ENCODE results near the gene ATP8A1. TPM values are rescaled to one million over a fixed set of nuclear protein-coding genes. Genes with fewer than 3 reads are reported as not detected.
"Not testable (repeated sequence)": the region's sequence is repeated elsewhere in the genome, so short reads cannot be mapped to it uniquely, and the experiment has no call there.

Gene ATP8A1
- total RNA-seq: 54.6 TPM

DNA sequence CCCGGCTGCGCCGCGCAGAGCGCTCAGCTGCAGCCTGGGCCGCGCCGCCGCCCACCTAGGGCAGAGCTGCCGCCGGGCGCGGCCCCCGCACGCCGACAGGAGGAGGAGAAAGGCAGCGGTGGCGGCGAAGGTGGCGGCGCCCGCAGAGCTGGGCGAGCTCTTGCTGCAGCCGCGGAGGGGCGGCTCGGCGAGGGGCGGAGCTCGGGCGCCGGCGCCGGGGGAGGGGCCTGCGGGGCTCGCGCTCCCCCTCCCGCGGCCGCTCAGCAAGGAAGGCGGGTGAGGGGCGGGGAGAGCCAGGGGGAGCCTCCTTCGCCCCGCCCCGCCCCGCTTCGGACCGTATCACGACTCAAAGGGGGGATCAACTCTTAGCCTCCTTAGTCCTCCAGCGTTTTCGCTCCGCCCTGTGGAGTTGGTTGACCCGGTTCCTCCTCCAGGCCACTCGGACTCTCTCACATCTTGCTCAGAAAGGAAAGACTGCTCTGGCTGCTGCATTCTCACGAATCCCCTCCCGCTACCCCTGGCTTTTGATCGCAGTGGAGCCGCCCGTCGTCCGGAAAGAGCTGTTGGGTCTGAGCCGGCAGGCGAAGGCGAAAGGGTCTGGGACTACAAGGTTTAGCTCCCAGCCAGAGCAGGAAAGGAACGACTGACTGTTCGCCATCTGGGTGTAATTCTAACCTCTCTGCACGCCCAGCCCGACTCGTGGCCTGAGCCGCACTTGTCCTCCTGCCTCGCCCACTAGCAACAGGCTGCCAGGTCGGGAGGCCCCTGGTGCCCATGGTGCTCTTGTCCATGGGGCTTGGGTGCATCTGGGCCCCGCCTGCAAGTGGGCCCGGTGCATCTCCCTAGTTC, at the start of gene ATP8A1:
ATP8A1 (minus strand) TSS at position 162 of the 849 bp plus-strand sequence. CDS start 232 bp downstream, outside the sequence.
- ATAC-seq (peak; percentile 98), DNase-seq (ENCODE audit: low spot score) (peak; percentile 96)
- intact Hi-C loops (cut with DNase I): no loop called here

DNA sequence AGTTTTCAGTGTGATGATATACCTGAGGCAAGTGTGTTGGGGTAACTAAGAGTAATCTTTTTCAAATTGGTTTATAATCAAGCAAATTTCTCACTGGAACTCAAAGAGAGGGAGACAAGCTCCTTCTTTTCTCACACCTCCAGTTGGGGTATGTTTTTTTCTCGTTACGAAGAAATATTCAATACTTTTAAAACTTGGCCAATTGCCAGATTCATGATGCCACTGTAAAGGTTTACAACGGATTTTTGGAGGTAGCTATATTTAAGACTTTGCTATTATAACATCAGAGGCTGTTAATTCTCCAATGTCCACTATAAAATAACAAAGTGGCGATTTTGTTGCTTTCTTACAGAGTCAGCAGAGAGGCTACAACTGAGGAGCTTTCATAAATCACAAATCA, 49.2 kb upstream of the ATP8A1 start:
- intact Hi-C loops (cut with DNase I): no loop called here
- ATAC-seq (no peak), DNase-seq (ENCODE audit: low spot score) (no peak)

DNA sequence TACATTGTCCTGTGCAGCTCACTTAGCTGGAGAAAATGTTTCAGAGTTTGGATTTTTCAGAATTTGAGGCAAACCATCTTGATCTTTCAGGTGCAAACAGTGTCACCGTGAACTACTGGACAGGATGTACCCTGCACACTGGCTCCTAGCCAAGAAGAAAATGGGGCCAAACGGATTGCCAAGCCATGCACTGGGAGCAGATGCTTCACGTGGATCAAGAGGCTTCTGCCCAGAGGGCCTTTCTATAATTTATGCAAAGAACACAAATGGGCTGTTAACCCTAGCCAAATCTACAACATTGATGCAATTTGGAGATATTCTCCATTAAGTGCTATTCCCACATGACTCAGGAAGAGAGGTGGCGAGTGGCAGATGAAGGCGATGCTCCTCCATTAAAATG, 46.9 kb upstream of the ATP8A1 start:
- DNase-seq (ENCODE audit: low spot score): no peak
- ATAC-seq: no peak
- intact Hi-C loops (cut with DNase I): no loop called here

DNA sequence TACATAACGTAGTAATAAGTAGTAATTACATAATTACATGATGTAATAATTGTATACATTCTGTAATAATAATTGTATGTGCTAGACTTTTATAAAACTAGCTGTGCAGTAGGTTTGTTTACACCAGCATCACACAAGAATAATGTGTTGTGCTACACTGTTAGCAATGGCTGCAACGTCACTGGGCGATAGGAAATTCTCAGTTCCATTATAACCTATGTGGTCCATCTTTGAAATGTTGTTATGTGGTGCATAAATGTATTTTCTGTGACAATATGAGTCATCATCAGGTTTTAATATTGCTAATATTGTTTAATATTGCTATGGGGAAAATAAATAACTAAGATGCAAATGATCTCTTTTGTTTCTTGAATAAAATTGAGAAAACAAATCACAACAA, 46.0 kb upstream of the ATP8A1 start:
- intact Hi-C loops (cut with DNase I): no loop called here

DNA sequence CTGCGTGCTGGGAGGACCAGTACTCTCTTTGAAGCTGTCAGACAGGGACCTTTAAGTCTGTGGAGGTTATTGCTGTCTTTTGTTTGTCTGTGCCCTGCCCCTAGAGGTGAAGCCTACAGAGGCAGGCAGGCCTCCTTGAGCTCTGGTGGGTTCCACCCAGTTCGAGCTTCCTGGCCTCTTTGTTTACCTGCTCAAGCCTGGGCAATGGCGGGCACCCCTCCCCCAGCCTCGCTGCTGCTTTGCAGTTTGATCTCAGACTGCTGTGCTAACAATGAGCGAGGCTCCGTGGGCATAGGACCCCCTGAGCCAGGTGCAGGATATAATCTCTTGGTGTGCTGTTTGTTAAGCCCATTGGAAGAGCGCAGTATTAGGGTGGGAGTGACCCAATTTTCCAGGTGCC, 44.9 kb upstream of the ATP8A1 start:
- DNase-seq (ENCODE audit: low spot score); ATAC-seq; intact Hi-C loops (cut with DNase I): not testable (repeated sequence)

More for the DNA sequence above, 46.0 kb upstream of the ATP8A1 start:
- DNase-seq (ENCODE audit: low spot score) (no peak), ATAC-seq (no peak)

DNA sequence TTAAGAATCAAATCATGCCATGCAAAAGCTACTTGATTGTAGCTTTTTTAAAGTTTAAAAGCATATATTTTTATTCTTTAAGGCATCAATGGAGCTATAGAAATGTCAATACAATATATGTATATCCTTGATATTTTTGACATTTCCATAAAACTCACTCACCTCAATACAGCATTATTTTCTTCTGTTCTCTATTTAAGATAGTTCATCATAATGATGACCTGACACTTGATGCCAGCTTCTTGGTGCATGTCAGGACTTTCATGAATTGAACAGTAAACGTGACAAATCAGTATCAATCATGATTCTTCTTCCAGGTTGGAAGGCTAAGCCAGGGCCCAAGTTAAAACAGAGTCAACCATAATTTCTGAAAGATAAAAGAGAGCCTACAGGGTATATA, 33.6 kb upstream of the ATP8A1 start:
- intact Hi-C loops (cut with DNase I): no loop called here
- DNase-seq (ENCODE audit: low spot score) (no peak), ATAC-seq (no peak)

DNA sequence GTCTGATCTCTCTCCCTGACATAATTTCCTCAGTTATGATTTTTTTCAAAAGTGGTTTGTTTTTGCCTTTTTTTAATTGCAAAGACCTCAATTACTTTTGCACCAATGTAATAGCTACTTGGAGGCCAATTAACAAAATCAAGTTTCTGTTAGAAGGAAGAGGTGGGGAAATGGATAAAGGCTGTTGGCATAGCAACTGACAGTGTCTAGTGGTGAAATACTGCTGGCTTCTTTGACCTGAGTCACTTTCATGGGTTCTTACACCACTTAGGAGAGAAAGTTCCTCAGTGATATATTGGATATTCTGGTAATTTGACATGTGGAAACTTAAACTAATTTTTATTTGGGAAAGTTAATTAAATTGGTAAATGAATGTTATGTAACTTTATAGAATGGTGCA, 26.5 kb upstream of the ATP8A1 start:
- intact Hi-C loops (cut with DNase I): no loop called here
- no peak for DNase-seq (ENCODE audit: low spot score)
- no peak for ATAC-seq

DNA sequence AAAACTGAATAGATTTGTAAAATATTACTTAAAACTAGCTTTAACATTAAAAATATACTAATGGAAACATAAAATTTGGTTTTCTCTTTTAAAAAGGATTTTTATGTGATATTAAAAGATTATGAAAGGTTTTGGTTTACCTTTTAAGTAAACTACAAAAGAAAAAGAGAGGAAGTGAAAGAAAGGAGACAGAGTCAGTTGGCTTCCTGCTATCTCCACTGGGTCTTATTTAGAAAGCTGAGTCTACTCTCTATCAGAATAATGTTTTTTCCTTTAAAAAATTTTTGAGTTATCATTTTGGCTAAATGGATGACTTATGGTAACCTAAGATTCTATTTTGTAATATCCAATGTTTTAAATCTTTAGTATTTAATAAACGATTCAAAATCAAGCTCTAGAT, 21.6 kb upstream of the ATP8A1 start:
- no peak for ATAC-seq
- intact Hi-C loops (cut with DNase I): no loop called here
- DNase-seq (ENCODE audit: low spot score): no peak

DNA sequence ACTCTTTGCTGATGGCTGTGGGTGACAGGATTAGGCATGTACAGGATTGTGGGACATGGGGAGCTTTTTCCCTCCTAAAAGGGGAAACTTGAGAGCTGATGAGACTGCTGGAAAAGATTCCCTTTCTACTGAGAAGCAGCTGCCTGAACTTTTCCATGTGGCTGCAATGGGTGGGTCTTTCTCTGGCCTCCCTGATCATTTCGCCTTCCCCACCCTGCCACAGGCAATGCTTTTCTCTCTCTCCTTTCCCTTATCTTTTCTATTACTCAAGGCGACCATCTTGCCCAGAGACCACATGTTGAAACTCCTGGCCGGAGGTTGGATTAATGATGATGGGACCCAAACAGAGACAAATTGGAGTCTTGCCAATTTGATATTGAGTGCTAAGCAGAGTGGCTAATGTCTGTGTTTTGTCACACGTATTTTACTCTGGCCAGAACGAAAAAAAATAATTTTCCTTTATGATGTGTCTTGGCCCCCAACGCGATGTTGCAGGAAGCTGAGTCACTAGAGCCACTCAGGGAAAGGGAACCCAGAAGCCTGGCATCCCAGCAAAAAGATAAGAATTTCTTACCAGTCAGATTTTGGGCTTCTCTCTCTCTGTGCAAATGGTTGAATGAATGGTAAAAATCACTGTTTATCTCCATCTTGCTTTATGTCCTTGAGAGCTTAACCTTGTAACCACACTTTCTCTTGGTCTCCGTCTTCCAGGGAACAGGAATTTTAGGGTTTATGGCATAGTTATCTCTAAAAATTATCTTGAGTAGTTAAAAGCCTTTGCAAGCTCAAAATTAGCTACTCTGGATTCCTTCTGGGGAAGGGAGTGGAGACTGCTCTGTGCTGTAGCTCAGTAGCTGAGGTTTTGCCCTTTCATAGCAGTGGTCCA, 19.4 kb upstream of the ATP8A1 start:
- DNase-seq (ENCODE audit: low spot score): no peak

DNA sequence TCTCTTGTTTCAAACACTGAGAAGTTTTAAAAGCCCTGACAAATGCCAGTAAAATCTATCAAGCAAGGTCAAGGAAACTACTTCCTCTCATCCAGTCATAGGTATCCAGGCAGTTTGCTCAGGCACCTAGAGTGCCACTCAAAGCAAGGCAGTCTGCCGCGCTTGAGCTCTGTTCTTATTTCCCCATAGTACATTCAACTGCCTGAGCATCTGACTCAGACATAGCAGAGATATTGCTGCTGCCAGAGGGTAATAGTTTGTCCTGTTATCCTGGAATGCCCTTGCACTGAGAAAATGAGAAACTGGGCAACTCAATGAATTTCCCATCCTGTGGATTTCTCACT, 16.1 kb upstream of the ATP8A1 start:
- intact Hi-C loops (cut with DNase I): no loop called here
- no peak for ATAC-seq
- DNase-seq (ENCODE audit: low spot score): no peak

More for the DNA sequence above, 19.4 kb upstream of the ATP8A1 start:
- intact Hi-C loops (cut with DNase I): no loop called here
- no peak for ATAC-seq

DNA sequence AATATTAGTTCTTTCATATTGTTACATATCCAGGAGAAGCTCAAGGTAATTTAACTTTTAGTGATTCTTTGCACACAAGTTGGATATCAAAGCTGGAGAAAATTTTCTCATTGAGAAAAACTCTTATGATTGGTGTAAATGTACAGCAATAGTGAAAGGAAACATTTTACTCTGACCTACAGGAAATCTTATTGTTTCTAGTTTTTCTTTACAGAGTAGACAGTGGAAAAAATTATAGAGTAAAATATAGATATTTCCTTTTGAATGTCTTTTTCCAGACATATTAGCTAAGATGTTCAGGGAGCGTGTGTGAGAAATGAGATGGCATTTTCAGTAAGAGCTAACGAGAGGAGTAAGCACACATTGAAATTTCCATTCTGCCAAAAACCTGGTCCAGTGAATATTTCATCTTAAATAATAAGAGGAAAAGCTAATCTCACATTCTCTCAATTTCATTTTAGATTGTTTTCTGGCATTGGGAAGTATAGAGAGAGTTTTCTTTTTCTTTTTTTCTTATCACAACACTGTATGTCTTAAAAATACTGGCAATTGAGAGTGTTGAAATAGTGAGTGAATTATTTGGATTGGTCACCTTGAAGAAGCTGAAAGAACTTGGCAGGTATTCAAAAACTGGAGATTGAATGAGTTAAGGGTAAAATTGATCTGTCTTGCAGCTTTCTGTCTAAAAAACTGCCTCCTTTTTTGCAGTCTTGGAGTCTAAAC, 15.6 kb upstream of the ATP8A1 start:
- ATAC-seq (no peak), DNase-seq (ENCODE audit: low spot score) (no peak)
- intact Hi-C loops (cut with DNase I): no loop called here

DNA sequence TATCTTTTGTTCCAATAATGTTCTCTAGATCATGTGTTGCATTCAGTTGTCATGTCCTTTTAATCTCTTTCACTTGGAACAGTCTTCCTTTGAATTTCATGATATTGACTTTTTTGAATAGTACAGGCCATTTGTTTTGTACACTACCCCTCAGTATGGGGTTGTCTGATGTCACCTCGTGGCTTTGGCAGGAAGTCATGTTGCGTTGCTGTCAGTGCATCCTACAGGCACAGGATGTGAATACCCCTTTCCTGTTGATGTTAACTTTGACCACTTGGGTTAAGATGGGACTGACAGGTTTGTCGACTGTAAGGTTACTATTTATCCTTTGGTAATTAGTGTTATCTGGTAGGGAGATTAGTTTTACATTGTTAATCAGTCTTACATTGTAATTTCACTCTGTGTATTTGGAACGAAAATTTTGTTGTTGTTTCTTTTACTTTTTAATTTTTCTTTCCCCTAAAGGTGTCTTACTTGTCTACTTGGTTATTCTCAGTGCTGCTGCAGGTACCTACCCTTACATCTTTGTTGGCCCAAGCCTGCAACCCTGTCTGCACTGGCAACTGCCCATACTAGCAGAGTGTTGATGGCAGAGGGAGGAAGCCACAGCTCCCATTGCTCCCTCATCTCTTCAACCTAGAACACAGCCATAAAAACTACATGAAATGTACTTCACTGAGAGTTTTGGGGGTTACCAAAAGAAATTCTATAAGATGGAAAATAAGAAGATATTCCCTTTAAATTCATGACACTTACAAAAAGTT, 14.7 kb upstream of the ATP8A1 start:
- intact Hi-C loops (cut with DNase I): no loop called here
- DNase-seq (ENCODE audit: low spot score) (no peak), ATAC-seq (no peak)

DNA sequence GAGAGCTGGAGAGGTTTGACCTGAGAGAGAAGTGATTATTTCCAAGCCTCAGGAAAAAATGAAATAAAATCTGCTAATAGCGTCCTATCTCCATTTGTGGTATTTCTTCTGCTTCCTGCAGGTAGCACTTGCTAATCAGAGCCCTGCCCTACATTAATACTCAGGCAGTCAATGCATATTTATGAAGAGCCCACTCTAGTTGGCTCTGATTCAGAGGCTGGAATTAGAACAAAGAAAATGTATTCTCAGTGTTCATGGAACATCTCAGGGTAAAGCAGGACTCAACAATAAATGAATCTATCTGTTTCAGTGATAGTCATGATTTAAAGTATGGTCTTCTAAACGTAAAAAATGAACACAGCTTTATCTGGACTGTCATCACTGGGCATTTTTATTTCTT, 1.4 kb upstream of the ATP8A1 start:
- DNase-seq (ENCODE audit: low spot score): no peak
- intact Hi-C loops (cut with DNase I): no loop called here
- ATAC-seq: no peak

DNA sequence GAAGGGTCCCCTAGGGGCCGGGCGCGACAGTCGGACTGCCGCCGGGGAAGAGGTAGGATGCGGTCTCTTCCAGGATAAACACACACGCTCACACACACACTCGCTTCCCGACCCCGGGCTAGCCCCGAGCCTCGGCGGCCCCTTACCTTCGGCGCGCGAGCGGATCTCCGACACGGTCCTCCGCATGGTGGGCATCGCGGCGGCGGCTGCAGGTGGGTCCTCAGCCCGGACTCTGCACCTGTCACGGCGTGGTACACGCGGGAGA, 294 bp downstream of the ATP8A1 start:
- ATAC-seq (peak; percentile 8), DNase-seq (ENCODE audit: low spot score) (no peak)
- intact Hi-C loops (cut with DNase I): no loop called here

DNA sequence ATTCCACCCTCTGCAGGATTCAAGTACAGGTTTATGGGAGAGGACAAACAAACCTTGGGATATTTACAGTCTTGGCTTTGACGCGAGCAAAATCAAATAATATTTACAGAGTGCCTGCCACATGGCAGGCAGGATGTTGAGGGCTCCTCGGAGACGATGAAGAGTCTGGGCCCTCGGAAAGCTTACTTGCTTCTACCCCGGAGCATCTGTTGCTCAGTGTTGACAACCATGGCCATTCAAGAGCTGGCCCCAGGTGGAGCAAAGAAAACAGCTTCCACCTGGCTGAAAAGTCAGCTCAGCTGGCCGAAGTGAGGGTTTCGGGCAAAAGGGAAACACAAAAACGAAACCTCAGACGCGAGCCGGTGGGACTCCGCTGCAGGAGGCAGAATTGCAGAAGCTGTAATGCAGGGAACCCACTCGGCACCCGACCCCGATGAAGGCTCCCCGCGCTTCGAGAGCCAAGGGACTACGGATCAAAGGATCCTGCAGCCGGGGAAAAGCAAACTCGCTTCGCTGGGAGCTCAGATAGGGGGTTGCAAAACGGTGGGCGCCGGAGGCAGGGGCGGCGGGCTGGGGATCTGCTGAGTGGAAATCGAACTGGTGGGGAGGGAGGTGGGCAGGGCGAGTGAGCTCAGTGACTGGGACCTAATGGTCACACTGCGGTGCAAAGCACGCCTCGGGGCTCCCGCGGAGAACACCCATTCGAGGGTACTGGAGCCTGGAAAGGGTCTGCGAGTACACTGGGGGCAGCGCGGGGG, 805 bp downstream of the ATP8A1 start:
- DNase-seq (ENCODE audit: low spot score) (peak; percentile 75), ATAC-seq (peak; percentile 25)
- intact Hi-C loops (cut with DNase I): no loop called here

DNA sequence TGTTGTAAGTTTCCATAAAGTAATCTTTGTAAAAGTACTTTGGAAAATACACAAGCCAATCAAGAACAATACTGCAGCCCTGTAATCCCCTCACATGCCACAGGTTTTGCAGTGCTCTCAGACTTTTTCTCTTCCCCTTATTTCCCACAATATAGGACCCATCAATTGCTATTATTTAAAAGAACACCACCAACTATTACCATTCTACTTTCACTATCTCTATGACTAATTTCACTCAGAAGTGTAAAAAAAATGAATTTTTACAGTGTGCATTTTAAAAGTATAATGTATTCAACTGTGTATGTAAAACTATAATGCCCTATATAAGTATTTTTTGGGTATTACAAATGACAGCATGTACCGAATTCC, 1.7 kb downstream of the ATP8A1 start:
- DNase-seq (ENCODE audit: low spot score) (no peak), ATAC-seq (no peak)
- intact Hi-C loops (cut with DNase I): no loop called here

DNA sequence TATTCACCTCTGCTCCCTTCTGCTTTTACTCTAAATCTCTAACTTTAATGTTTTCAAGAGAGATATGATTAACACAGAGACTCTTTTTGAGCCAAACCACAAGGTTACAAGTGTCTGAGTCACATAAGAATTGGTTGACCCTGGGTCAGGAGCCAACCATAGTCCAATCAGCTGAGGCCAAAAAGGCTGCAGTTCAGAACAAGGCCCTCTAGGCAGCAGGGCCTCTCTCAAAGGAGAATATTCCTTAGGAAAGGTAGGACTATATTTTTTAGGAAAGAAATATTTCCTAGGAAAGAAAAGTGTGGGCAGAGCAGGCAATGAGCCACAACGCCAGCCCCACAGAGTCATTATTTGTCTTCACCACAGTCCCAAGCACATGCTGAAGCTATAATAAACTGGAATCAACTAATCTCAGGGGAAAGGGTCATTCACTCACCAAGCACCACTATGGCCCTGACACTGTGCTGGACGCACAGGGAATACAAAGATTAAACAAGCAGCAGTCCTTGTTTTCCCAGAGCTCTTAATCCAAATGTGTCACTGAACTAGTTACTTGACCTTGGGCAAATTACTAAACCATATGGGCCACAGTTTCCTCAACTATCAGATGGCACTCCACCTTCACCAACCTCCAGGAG, 2.2 kb downstream of the ATP8A1 start:
- ATAC-seq (no peak), DNase-seq (ENCODE audit: low spot score) (no peak)
- intact Hi-C loops (cut with DNase I): no loop called here
